Left colon (tissue), 2 donors: Measurements from ENCODE around the gene RAX. TPM values are rescaled to one million over a fixed set of nuclear protein-coding genes. Genes with fewer than 3 reads are reported as not detected.

ENCODE experiments used
- ATAC-seq: fragments of 200-7000 bp; cut with Tn5 transposase; one replicate; pipeline ENCODE4 v1.9.1; 2020; ENCODE audit warnings: mild to moderate bottlenecking, moderate library complexity
- DNase-seq, 2 donors: peaks; one replicate each; pipeline ENCODE4 v3.0.0-alpha.2; 2020
- intact Hi-C, 2 donors: fragments of 100-400 bp; cut with DNase I in 1 of 2; cut with micrococcal nuclease in 1 of 2; formaldehyde crosslinking; loops; one replicate each; pipeline versions ENCODE4 v1.11.2 to v1.14.0; 2022; cut with DNase I, micrococcal nuclease
- long read RNA-seq: library from polyadenylated mRNA; unstranded; transcript quantifications from one replicate; pipeline ENCODE4 v2.0.0, GENCODE V29; 2021
- total RNA-seq, 2 donors: library from RNA; stranded (reverse); fragmentation: NEBNext Ultra II Directional; extraction: Animal tissue kit (Norgen Biotek cat#: 25700); gene quantifications; one replicate each; pipeline ENCODE4 v1.2.1, GENCODE V29; 2021
- donor health status: DM: no; HTN: no; CAD: no.
- donor health status: DM: yes; HTN: yes; CAD: no.

Gene RAX
- not detected for total RNA-seq
- long read RNA-seq, result 0 reads

GRCh38 chr18:59272891-59273758 is at the start of gene RAX:
Gene RAX (minus strand): TSS chr18:59273454. CDS start chr18:59273206, 248 bp downstream.
- ATAC-seq (no peak), DNase-seq (no peak)
- intact Hi-C loops, result no loop called here

- no peak for ATAC-seq
- intact Hi-C loops, result no loop called here
- DNase-seq, result no peak
Measured at GRCh38 chr18:59318460-59319050, 45.3 kb upstream of the RAX start, which contains the start of gene CPLX4. Gene CPLX4 (minus strand): TSS chr18:59318649. CDS start chr18:59318462, 187 bp downstream.

GRCh38 chr18:59311631-59312030 is 38.4 kb upstream of the RAX start:
- intact Hi-C loops, result no loop called here
- DNase-seq (no peak), ATAC-seq (no peak)

- intact Hi-C loops, result loop anchor here in 1 of 2 donors (10.0 kb wide), 1 partner anchor 86 kb away; no protein-coding TSS in a partner anchor
Measured at GRCh38 chr18:59308938-59309260, 35.6 kb upstream of the RAX start.

DNA sequence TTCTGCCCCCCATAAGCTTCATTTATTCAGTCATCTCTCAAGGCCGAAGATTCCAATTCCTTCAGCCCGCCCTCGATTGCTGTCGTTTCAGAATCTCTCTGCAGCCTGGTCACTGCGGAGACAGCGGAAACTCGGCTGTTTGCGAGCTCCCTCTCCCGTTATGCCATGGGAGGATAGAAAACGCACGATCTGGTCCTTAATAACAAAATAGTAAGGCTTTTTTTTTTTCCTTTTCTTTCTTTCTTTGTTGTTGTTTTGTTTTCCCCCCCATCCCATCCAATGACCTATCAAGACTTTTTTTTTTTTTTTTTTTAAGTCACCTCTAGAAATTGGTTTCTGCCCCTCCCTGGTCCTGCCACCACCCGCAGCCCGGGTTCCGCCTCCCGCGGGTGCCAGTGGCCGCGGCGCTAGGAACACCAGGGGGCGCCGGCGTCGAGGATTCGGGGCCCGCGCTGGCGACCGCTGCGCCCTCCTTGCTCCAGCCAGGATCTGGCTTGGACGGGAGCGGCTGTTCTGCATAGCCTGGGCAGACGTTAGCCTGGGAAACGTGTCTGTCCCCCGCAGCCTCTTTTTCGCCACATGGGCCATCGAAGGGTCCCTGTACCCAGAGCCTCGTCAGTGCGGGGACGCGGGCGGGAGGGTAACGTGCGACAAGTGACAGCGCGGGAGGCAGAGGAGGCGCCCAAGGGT is 35.1 kb upstream of the RAX start:
- DNase-seq, result peak; percentile 34 to 80
- ATAC-seq, result peak; percentile 98
- intact Hi-C loops, result loop anchor here in 1 of 2 donors (10.0 kb wide), 1 partner anchor 86 kb away; no protein-coding TSS in a partner anchor

More at GRCh38 chr18:59308938-59309260, 35.6 kb upstream of the RAX start:
- DNase-seq, result no peak
- ATAC-seq, result no peak

- intact Hi-C loops, result loop anchor here in 1 of 2 donors (10.0 kb wide), 1 partner anchor 88 kb away; no protein-coding TSS in a partner anchor
- ATAC-seq, result no peak
- DNase-seq, result no peak
Measured at GRCh38 chr18:59306640-59307039, 33.4 kb upstream of the RAX start.

GRCh38 chr18:59305295-59305694 is 32.0 kb upstream of the RAX start:
- DNase-seq, result no peak
- intact Hi-C loops, result loop anchor here in 1 of 2 donors (10.0 kb wide), 1 partner anchor 90 kb away; no protein-coding TSS in a partner anchor
- ATAC-seq, result no peak

GRCh38 chr18:59303656-59304195 is 30.5 kb upstream of the RAX start:
- ATAC-seq (no peak), DNase-seq (no peak)
- intact Hi-C loops, result loop anchor here in 1 of 2 donors (10.0 kb wide), 1 partner anchor 91 kb away; no protein-coding TSS in a partner anchor

DNA sequence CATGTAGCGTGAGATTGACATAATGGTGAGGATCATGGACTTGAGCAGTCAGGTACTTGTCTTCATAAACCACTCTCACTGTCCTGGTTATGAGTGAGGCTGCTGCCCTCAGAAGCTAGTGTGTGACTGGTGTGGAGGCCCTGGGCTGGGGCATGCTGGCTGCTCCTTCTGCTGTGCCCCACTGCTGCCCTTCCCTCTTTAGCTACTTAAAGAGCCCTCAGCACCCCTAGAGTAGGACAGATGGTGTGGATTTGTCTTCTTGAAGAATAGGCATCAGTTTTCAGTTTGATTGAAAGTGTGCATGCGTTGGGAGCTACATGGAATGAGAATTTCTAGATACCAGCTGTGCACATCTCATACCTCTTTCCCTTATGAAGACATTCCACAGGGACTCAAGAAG is 29.8 kb upstream of the RAX start:
- intact Hi-C loops, result loop anchor here in 1 of 2 donors (10.0 kb wide), 1 partner anchor 92 kb away; no protein-coding TSS in a partner anchor
- DNase-seq, result no peak
- no peak for ATAC-seq

DNA sequence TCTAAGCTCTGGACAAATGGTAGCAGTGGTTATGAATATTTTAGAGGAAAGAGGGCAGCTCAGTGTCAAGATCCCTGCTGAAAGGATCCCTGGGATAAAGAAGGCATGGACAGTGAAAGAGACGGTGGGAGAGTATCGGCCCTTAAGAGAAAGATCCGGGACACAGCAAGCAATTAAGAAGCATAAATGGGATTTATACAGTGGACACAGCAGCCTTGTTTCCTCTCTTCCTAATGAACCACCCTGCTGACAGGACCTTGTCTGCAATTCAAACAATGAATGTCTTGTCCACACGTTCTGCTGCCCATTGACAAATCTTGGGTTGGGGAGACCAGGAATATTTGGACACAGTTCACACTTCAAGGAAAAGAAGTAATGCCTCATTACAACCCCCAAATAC is 28.7 kb upstream of the RAX start:
- ATAC-seq (no peak), DNase-seq (no peak)
- intact Hi-C loops, result loop anchor here in 1 of 2 donors (10.0 kb wide), 1 partner anchor 93 kb away; no protein-coding TSS in a partner anchor

DNA sequence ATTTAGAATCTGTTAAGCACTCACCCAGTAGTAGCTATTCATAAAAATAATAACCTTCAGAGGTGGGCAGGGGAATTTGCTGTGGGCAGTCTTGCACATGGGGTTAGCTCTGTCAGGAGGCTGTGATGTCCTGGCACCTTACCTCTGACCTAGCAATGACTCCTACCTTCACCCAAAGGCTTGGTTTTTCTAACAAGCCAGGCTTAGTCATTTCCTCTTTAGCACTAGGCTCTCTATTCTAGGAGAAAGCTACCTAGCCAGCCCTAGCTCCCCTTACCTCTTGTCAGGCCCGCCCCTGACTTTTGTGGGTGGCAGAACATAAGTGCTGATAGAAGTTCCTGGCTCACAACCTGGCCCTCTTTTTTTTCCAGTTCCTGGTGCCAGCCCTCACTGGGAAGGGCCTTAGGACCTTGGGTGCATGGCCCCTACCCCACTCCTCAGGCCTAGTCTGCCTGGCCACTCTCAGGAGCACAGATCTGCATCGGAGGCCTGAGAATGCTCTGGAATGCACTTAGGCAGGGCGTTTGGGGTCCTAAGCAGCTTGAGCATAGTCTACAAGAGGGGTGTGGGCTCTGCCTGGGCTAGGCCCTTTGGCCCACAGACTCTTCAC is 27.5 kb upstream of the RAX start:
- ATAC-seq, result no peak
- DNase-seq, result no peak
- intact Hi-C loops, result loop anchor here in 1 of 2 donors (10.0 kb wide), 1 partner anchor 94 kb away; no protein-coding TSS in a partner anchor

DNA sequence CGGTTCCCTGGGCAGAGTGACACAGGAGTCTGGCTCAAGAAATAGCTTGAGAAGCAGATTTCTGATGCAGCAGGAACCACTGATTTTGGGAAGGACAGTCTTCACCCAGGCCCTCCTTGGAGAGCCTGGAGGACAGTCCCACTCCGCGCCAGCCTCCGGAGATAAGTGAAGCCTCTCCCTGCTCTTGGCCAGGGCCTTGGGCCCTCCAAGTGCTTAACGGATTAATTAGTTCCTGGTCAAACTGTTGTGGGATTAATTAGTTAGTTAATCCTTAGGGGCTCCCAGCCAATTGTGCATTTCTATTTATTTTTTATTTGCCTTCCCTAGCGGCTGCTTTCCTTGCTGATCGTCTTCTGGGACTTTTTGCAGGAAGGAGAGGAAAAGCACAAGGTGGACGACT is 25.6 kb upstream of the RAX start:
- intact Hi-C loops, result no loop called here
- DNase-seq, result no peak
- ATAC-seq, result no peak

- ATAC-seq (no peak), DNase-seq (no peak)
- intact Hi-C loops, result no loop called here
Measured at GRCh38 chr18:59293317-59293716, 20.1 kb upstream of the RAX start.

DNA sequence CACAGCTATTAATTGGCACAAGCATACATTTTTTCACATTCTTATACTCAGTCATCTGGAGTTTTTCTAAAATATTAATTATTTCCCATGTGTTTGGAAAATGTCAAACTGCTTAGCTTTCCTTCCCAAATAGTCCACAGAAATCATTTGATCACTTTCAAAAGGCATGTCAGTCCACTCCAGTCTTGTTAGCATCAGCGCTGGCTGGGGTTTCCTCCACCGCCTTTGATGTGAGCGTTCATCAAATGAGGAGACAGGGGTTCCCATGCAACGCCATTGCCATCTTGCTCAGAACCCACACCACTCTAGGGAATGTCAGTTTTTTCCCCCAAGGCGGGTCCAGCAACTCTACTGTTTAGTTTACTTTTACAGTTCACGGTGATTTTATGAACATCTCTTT is 13.1 kb upstream of the RAX start:
- no peak for DNase-seq
- intact Hi-C loops, result no loop called here
- no peak for ATAC-seq

- no peak for ATAC-seq
- DNase-seq, result no peak
- intact Hi-C loops, result no loop called here
Measured at GRCh38 chr18:59282341-59282740, 9.1 kb upstream of the RAX start.

DNA sequence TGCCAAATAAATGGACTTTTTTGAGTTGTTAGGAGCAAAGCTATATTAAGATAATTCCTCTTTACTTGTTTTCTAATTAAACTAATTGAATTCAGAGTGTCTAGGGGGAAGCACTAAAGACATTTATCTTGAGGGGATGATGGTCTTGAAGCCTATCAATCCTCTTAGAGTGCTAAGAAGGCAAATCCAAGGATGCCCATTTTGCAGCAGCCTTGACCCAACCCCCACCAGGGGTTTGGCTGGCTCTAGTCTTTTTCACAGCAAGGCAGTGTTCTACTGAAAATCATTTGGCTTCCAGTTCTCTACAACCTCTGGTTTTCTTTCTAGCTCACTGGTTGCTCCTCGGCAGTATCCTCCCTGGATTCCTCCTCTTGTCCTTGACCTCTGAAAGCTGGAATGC is 6.5 kb upstream of the RAX start:
- ATAC-seq, result no peak
- intact Hi-C loops, result no loop called here
- no peak for DNase-seq

GRCh38 chr18:59279193-59279592 is 5.9 kb upstream of the RAX start:
- intact Hi-C loops, result no loop called here

DNA sequence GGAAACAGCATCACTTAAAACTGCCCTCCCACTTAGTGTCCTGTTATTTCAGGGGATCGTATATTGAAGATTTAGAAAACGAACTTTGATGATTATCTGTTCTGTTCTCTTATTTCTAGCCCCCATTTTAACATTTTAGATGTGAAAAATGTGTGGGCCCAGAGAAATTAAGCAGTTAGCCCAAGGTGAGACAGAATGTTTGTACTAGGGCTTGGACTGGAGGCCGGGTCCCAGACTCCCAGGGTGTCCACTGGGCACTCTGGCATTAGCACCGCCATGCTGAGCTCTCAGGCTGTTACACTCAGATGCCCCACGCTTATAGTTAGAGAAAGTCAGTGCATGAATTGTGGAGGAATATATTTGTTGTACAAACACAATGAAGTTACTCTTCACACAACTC is 5.5 kb upstream of the RAX start:
- DNase-seq, result no peak
- ATAC-seq, result no peak
- intact Hi-C loops, result no loop called here

More at GRCh38 chr18:59279193-59279592, 5.9 kb upstream of the RAX start:
- ATAC-seq (no peak), DNase-seq (no peak)

DNA sequence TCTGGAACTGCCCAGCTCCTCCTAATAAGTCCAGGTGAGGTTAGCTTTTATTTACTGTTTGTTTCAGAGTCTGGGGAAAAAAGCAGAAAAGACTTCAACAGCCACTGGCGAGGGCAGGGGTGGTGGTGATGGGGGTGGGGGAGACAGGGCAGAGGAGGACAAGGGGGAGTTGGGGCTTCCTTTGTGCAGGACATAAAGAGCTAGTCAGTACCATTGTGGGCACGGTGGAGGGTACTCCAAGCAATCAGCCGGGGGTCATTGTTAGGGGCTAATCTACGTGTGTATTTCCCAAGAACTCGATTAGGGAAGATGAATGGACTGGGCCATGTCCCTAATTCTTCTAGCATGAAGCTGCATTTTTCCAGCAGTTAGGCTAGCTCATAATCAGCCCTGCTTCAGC is 2.8 kb upstream of the RAX start:
- intact Hi-C loops, result no loop called here
- ATAC-seq (no peak), DNase-seq (no peak)
